Measurements from ENCODE around the gene HMX3. TPM values are rescaled to one million over a fixed set of nuclear protein-coding genes. Genes with fewer than 3 reads are reported as not detected.
A peak's percentile ranks its signal among the peaks of the same experiment; 100 is the strongest.

The HMX3 gene
- total and polyA plus RNA-seq, 2 donors (not counting 3 experiments of a cell fraction or from before 2014, with no cell fraction given): not detected

GRCh38 chr10:123151737-123152135 lies 16.0 kb downstream of the HMX3 start:
- Histone ChIP-seq H3K9ac (replicated peaks; ENCODE audit: extremely low read depth, insufficient read depth, low read length) (no peak overlapping the region), H3K4me3 (replicated peaks in 1 of 3; ENCODE audit: insufficient read depth in 1 of 3, low read depth in 1 of 3, low read length in 3 of 3) (no peak overlapping the region), H4K20me1 (replicated peaks; ENCODE audit: control insufficient read depth, extremely low read depth, insufficient read depth, low read length) (no peaks in the 10 kb centered on the region), H3K36me3 (ENCODE audit: control insufficient read depth in 2 of 2, extremely low read depth in 1 of 2, insufficient read depth in 2 of 2, low read length in 2 of 2) (peaks cover 1 to 2% of the 10 kb centered on the region in 2 experiments), H3K4me1 (ENCODE audit: control insufficient read depth, extremely low read depth, insufficient read depth, low read length) (peaks cover 24% of the 10 kb centered on the region), H3K79me2 (ENCODE audit: control insufficient read depth, insufficient read depth, low read length) (peaks cover 25% of the 10 kb centered on the region), H3K4me2 (ENCODE audit: insufficient read depth, low read length) (no peak overlapping the region), H3K9me3 (replicated peaks; ENCODE audit: control insufficient read depth, insufficient read depth, low read length) (no peaks in the 10 kb centered on the region), H3K27me3 (ENCODE audit: control insufficient read depth in 2 of 2, insufficient read depth in 2 of 2, low read length in 2 of 2) (peaks cover 57 to 65% of the 10 kb centered on the region in 2 experiments), H3K9me1 (replicated peaks; ENCODE audit: control insufficient read depth, extremely low read depth, insufficient read depth, low read length) (no peaks in the 10 kb centered on the region), H3K27ac (ENCODE audit: insufficient read depth, low read depth, low read length) (no peak overlapping the region), H2AFZ (ENCODE audit: low read depth, low read length) (no peak overlapping the region)
- dilution Hi-C loops (cut with MboI; ENCODE audit: extremely low pct_ligation_motif_present, low sequenced_read_pairs) (no loop called here), intact Hi-C loops (cut with micrococcal nuclease) (loop anchor here (5.0 to 10.0 kb wide), 2 partner anchors 299 to 1007 kb away; no protein-coding TSS in a partner anchor)
- CTCF ChIA-PET: interaction anchor here (2.5 to 3.1 kb wide), 2 partner anchors 11 to 18 kb away, joined by 12 to 20 read pairs; no protein-coding TSS in a partner anchor
- TF ChIP-seq EZH2 (IDR thresholded peaks at IDR 0.05; ENCODE audit: borderline replicate concordance, low read depth, low read length, severe bottlenecking): peak; percentile 45
- no peak for TF ChIP-seq JUN (IDR thresholded peaks at IDR 0.05; ENCODE audit: borderline replicate concordance, insufficient read depth, insufficient read length, low read depth)
- DNase-seq (ENCODE audit: low read depth, low spot score) (peak; percentile 5), FAIRE-seq (no peak)
- POLR2A ChIA-PET: no interaction called here
- BruUV-seq (replicated peaks): no TSS peak

GRCh38 chr10:123153486-123154091 lies 17.8 kb downstream of the HMX3 start:
- Histone ChIP-seq H3K4me3 (replicated peaks in 1 of 3; ENCODE audit: insufficient read depth in 1 of 3, low read depth in 1 of 3, low read length in 3 of 3) (no peak overlapping the region), H4K20me1 (replicated peaks; ENCODE audit: control insufficient read depth, extremely low read depth, insufficient read depth, low read length) (peaks cover 6% of the 10 kb centered on the region), H3K9me1 (replicated peaks; ENCODE audit: control insufficient read depth, extremely low read depth, insufficient read depth, low read length) (no peaks in the 10 kb centered on the region), H2AFZ (ENCODE audit: low read depth, low read length) (no peak overlapping the region), H3K36me3 (ENCODE audit: control insufficient read depth in 2 of 2, extremely low read depth in 1 of 2, insufficient read depth in 2 of 2, low read length in 2 of 2) (peaks cover 5 to 6% of the 10 kb centered on the region in 2 experiments), H3K79me2 (ENCODE audit: control insufficient read depth, insufficient read depth, low read length) (peaks cover 43% of the 10 kb centered on the region), H3K9ac (replicated peaks; ENCODE audit: extremely low read depth, insufficient read depth, low read length) (no peak overlapping the region), H3K27ac (ENCODE audit: insufficient read depth, low read depth, low read length) (no peak overlapping the region), H3K27me3 (ENCODE audit: control insufficient read depth in 2 of 2, insufficient read depth in 2 of 2, low read length in 2 of 2) (peaks cover 43 to 48% of the 10 kb centered on the region in 2 experiments), H3K9me3 (replicated peaks; ENCODE audit: control insufficient read depth, insufficient read depth, low read length) (no peaks in the 10 kb centered on the region), H3K4me2 (ENCODE audit: insufficient read depth, low read length) (no peak overlapping the region), H3K4me1 (ENCODE audit: control insufficient read depth, extremely low read depth, insufficient read depth, low read length) (peaks cover 42% of the 10 kb centered on the region)
- DNase-seq (ENCODE audit: low read depth, low spot score): no peak
- ChIA-PET CTCF (interaction anchor here (0.6 to 1.3 kb wide), 6 partner anchors 9 to 649 kb away, joined by 4 to 11 read pairs (median 6); no protein-coding TSS in a partner anchor), POLR2A (interaction anchor here (0.6 to 0.9 kb wide), 2 partner anchors 145 to 685 kb away, joined by 3 to 4 read pairs; partner anchors contain the start of genes ACADSB and IKZF5)
- no peak for FAIRE-seq
- no TSS peak for BruUV-seq (replicated peaks)
- dilution Hi-C loops (cut with MboI; ENCODE audit: extremely low pct_ligation_motif_present, low sequenced_read_pairs) (no loop called here), intact Hi-C loops (cut with micrococcal nuclease) (loop anchor here (1.0 to 10.0 kb wide), 7 partner anchors 20 to 1266 kb away; partner anchors contain the start of genes IKZF5 and PSTK)
- TF ChIP-seq MAX (IDR thresholded peaks at IDR 0.05; ENCODE audit: insufficient read depth, insufficient read length) (no peak), JUN (IDR thresholded peaks at IDR 0.05; ENCODE audit: borderline replicate concordance, insufficient read depth, insufficient read length, low read depth) (no peak), FOS (IDR thresholded peaks at IDR 0.05; ENCODE audit: borderline replicate concordance, insufficient read depth, low read length) (no peak), POLR2AphosphoS5 (IDR thresholded peaks at IDR 0.05; ENCODE audit: insufficient read depth, low read depth, low read length) (no peak), EZH2 (IDR thresholded peaks at IDR 0.05; ENCODE audit: borderline replicate concordance, low read depth, low read length, severe bottlenecking) (no peak)
